Psoas muscle (tissue), 8 donors: ENCODE measurements around the gene LMCD1. TPM values are rescaled to one million over a fixed set of nuclear protein-coding genes. Genes with fewer than 3 reads are reported as not detected.
A peak's percentile ranks its signal among the peaks of the same experiment; 100 is the strongest.

Experiments
- ATAC-seq, 4 donors: fragments of 200-7000 bp; cut with Tn5 transposase; one replicate each; pipeline ENCODE4 v1.9.1; 2020; ENCODE audit warnings: moderate library complexity in 3 of 4, mild to moderate bottlenecking in 2 of 4
- DNase-seq, 2 donors: peaks; one replicate each; pipeline ENCODE4 v3.0.0-alpha.2; 2020
- H3K27ac ChIP-seq: fragments of 200-600 bp; one replicate; pipeline ENCODE4 v1.8.0; 2022
- H3K27me3 ChIP-seq, 3 donors: fragments of 200-600 bp in 1 of 3; one replicate each; pipeline versions ENCODE4 v1.6.1 to v1.8.0; 2013 to 2022; ENCODE audit warnings: low read length in 2 of 3, mild to moderate bottlenecking in 2 of 3, moderate library complexity in 1 of 3; ENCODE audit not compliant: insufficient read depth in 3 of 3
- H3K36me3 ChIP-seq, 2 donors: fragments of 200-600 bp in 1 of 2; one replicate each; pipeline versions ENCODE4 v1.6.1 to v1.8.0; 2013 to 2022; ENCODE audit warnings: low read depth in 1 of 2, mild to moderate bottlenecking in 1 of 2, moderate library complexity in 1 of 2; ENCODE audit not compliant: insufficient read depth in 1 of 2
- H3K4me1 ChIP-seq: fragments of 200-600 bp; one replicate; pipeline ENCODE4 v1.8.0; 2022
- H3K4me3 ChIP-seq: fragments of 200-600 bp; one replicate; pipeline ENCODE4 v1.8.0; 2022; ENCODE audit warnings: mild to moderate bottlenecking
- H3K9me3 ChIP-seq: fragments of 200-600 bp; one replicate; pipeline ENCODE4 v1.8.0; 2022
- CTCF ChIP-seq: fragments of 200-600 bp; IDR thresholded peaks from one replicate; pipeline ENCODE4 v1.8.0; 2022; ENCODE audit warnings: antibody characterized with exemption
- WGBS, 3 donors: extraction: QIAGEN DNeasy Blood & Tissue Kit; methylation state at CpG; one replicate each; pipeline versions ENCODE4 v1.1.6 to v1.1.7; 2013; 5-methylcytosine and 5-hydroxymethylcytosine counted together
- intact Hi-C, 2 donors: fragments of 100-400 bp; cut with DNase I; formaldehyde crosslinking; loops; one replicate each; pipeline versions ENCODE4 v1.11.0 to v1.14.2; 2022
- polyA plus RNA-seq, 3 donors: library from polyadenylated mRNA; stranded (reverse); fragments of 200-250 nt; gene quantifications; one replicate each; pipeline ENCODE4 v1.2.3, GENCODE V29; 2013
- total RNA-seq, 4 donors: library from RNA; stranded (reverse); fragmentation: NEBNext Ultra II Directional in 2 of 4; extraction: Animal tissue kit (Norgen Biotek cat#: 25700) in 2 of 4; gene quantifications; one replicate each; pipeline versions ENCODE4 v1.2.1 to v1.2.4, GENCODE V29; 2021 to 2023
- donor health status: healthy with polysubstance abuse.
- donor health status: DM: no; HTN: no; CAD: no; lungs with moderate emphysema.
- donor health status: Bipolar disorder and iron deficiency.
- donor health status: healthy.
- donor health status: DM: yes; HTN: yes; CAD: no.
- donor health status: DM: no; HTN: no; CAD: no.
- donor health status: DM: no; HTN: no; CAD: no.
- donor health status: DM: yes; HTN: yes; CAD: no.

The LMCD1 gene
- total and polyA plus RNA-seq, 7 donors, result 83.0 to 1,120 (median 411) TPM

GRCh38 chr3:8500989-8501370 lies 643 bp upstream of the LMCD1 start:
- TF ChIP-seq CTCF, result no peak
- H3K36me3 ChIP-seq, result peaks cover 2 to 4% of the 10 kb centered on the region in 2 donors

GRCh38 chr3:8503461-8503860 lies 1.8 kb downstream of the LMCD1 start:
- WGBS, 3 donors, result 11 to 12% (median 12%) methylated on average over 1 of the region's 1 CpG
- peaks cover 2 to 16% of the 10 kb centered on the region in 2 donors for H3K36me3 ChIP-seq
- ATAC-seq (no peak), DNase-seq (no peak)
- no peak for TF ChIP-seq CTCF
- no peaks in the 10 kb centered on the region for H3K9me3 ChIP-seq
- no peaks in the 10 kb centered on the region for H3K27me3 ChIP-seq
- H3K4me3 ChIP-seq, result peak overlapping the region; percentile 64
- intact Hi-C loops, result no loop called here
- H3K4me1 ChIP-seq, result peaks cover 59% of the 10 kb centered on the region
- peak overlapping the region; percentile 85 for H3K27ac ChIP-seq

More at GRCh38 chr3:8500989-8501370, 643 bp upstream of the LMCD1 start:
- Histone ChIP-seq H3K27ac (peak overlapping the region; percentile 80), H3K9me3 (no peaks in the 10 kb centered on the region), H3K27me3 (no peaks in the 10 kb centered on the region), H3K4me3 (peak overlapping the region; percentile 68), H3K4me1 (peaks cover 36% of the 10 kb centered on the region)
- ATAC-seq, result no peak
- no peak for DNase-seq
- intact Hi-C loops, result no loop called here
- WGBS, 3 donors, result 2 to 6% (median 6%) methylated on average over 8 of the region's 8 CpGs

DNA sequence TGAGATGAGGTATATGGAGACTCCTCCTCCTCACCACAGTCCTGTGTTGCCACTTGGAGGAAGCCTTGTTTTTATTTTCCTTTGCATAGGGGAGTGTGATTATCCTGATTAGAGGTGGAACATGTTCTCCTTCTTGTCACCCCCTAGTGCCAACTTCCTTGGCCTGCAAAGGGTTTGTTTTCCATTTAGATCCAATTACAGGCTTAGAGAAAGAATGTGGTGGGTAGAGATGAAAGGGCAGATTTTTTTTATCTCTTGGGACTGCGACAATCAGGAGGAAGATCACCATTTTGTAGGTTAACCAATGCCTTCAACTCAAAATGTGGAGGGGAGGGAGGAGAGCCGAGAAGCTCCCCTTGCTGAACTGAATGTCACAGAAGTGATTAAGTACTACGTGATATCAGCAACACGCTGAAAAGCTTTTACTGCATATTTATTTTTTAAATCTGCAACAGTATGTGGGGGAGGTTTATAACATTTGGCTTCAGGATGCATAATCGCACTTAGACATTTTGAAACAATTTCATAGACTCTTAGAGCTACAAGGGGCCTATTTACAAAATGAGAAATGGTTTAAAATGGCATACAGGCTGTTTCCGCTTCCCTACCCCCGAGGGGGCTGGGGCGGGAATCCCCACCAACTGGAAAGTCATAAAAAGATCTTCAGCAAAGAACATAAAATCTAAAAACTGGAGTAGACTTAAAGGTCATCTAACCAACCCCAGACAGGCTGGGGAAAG lies 2.4 kb downstream of the LMCD1 start:
- ATAC-seq, result no peak
- Histone ChIP-seq H3K4me1 (peaks cover 65% of the 10 kb centered on the region), H3K27me3 (no peaks in the 10 kb centered on the region), H3K36me3 (peaks cover 2 to 16% of the 10 kb centered on the region in 2 donors), H3K9me3 (no peaks in the 10 kb centered on the region), H3K27ac (peak overlapping the region; percentile 85), H3K4me3 (peak overlapping the region; percentile 64)
- no peak for DNase-seq
- no peak for TF ChIP-seq CTCF
- 12 to 20% (median 14%) methylated on average over 8 of the region's 8 CpGs for WGBS, 3 donors
- intact Hi-C loops, result no loop called here

- DNase-seq (no peak), ATAC-seq (no peak)
- 22 to 28% (median 24%) methylated on average over 4 of the region's 4 CpGs for WGBS, 3 donors
- intact Hi-C loops, result no loop called here
- H3K4me1 ChIP-seq, result peaks cover 65% of the 10 kb centered on the region
- no peak for TF ChIP-seq CTCF
- H3K27me3 ChIP-seq, result no peaks in the 10 kb centered on the region
- peak overlapping the region; percentile 85 for H3K27ac ChIP-seq
- H3K4me3 ChIP-seq, result peak overlapping the region; percentile 64
- no peaks in the 10 kb centered on the region for H3K9me3 ChIP-seq
- peaks cover 2 to 16% of the 10 kb centered on the region in 2 donors for H3K36me3 ChIP-seq
Observed at GRCh38 chr3:8504611-8504973, 3.0 kb downstream of the LMCD1 start.
